ENCODE measurements around the gene SPOCK1. TPM values are rescaled to one million over a fixed set of nuclear protein-coding genes. Genes with fewer than 3 reads are reported as not detected.

SPOCK1 gene
- total RNA-seq, 1 experiment from 2014 or later = 23.9 TPM

GRCh38 chr5:137465930-137466329 lies 33.2 kb downstream of the SPOCK1 start:
- Histone ChIP-seq H3K27me3 (ENCODE audit: insufficient read depth, low read depth) (no peaks in the 10 kb centered on the region), H3K4me1 (replicated peaks; ENCODE audit: insufficient read depth) (peaks cover 11% of the 10 kb centered on the region), H3F3A (ENCODE audit: insufficient read depth, low read depth) (peaks cover 6% of the 10 kb centered on the region), H2AFZ (no peak overlapping the region), H3K27ac (no peak overlapping the region), H3K9me3 (ENCODE audit: insufficient read depth, low read depth) (no peaks in the 10 kb centered on the region), H3K4me2 (no peak overlapping the region), H3K9me2 (ENCODE audit: insufficient read depth) (no peaks in the 10 kb centered on the region), H3K79me2 (ENCODE audit: low read depth) (no peaks in the 10 kb centered on the region), H4K20me1 (ENCODE audit: insufficient read depth) (no peaks in the 10 kb centered on the region), H3K4me3 (no peak overlapping the region), H3K36me3 (ENCODE audit: low read depth) (no peaks in the 10 kb centered on the region)
- BruUV-seq (replicated peaks) = no TSS peak
- DNase-seq = no peak
- no peak for TF ChIP-seq EZH2 (IDR thresholded peaks at IDR 0.05; ENCODE audit: low read depth)
- TF ChIP-seq CTCF (conservative IDR thresholded peaks at IDR 0.05) = no peak
- intact Hi-C loops (cut with micrococcal nuclease; ENCODE audit: unreplicated experiment) = no loop called here
- ChIA-PET CTCF (no interaction called here), POLR2A (ENCODE audit: unreplicated experiment) (interaction anchor here (0.7 kb wide), 1 partner anchor 38 kb away, joined by 5 read pairs; no protein-coding TSS in a partner anchor)

GRCh38 chr5:137462816-137463520 lies 36.2 kb downstream of the SPOCK1 start:
- H4K20me1 ChIP-seq (ENCODE audit: insufficient read depth) = no peaks in the 10 kb centered on the region
- no peaks in the 10 kb centered on the region for H3K79me2 ChIP-seq (ENCODE audit: low read depth)
- no peak overlapping the region for H2AFZ ChIP-seq
- no peak overlapping the region for H3K4me3 ChIP-seq
- BruUV-seq (replicated peaks) = no TSS peak
- H3K36me3 ChIP-seq (ENCODE audit: low read depth) = no peaks in the 10 kb centered on the region
- H3K4me2 ChIP-seq = no peak overlapping the region
- TF ChIP-seq EZH2 (IDR thresholded peaks at IDR 0.05; ENCODE audit: low read depth) (no peak), CTCF (conservative IDR thresholded peaks at IDR 0.05) (no peak)
- no peaks in the 10 kb centered on the region; the same call in 1 of the 2 replicates for H3K9me2 ChIP-seq (ENCODE audit: insufficient read depth)
- CTCF ChIA-PET = no interaction called here
- no peaks in the 10 kb centered on the region for H3F3A ChIP-seq (ENCODE audit: insufficient read depth, low read depth)
- H3K9me3 ChIP-seq (ENCODE audit: insufficient read depth, low read depth) = no peaks in the 10 kb centered on the region
- no peak overlapping the region for H3K27ac ChIP-seq
- intact Hi-C loops (cut with micrococcal nuclease; ENCODE audit: unreplicated experiment) = no loop called here
- POLR2A ChIA-PET (ENCODE audit: unreplicated experiment) = no interaction called here
- no peaks in the 10 kb centered on the region for H3K4me1 ChIP-seq (replicated peaks; ENCODE audit: insufficient read depth)
- DNase-seq = no peak
- no peaks in the 10 kb centered on the region for H3K27me3 ChIP-seq (ENCODE audit: insufficient read depth, low read depth)

GRCh38 chr5:137462265-137462590 lies 36.9 kb downstream of the SPOCK1 start:
- Histone ChIP-seq H3K9me3 (ENCODE audit: insufficient read depth, low read depth) (no peaks in the 10 kb centered on the region), H3K36me3 (ENCODE audit: low read depth) (no peaks in the 10 kb centered on the region), H3K9me2 (ENCODE audit: insufficient read depth) (no peaks in the 10 kb centered on the region; the same call in 1 of the 2 replicates), H4K20me1 (ENCODE audit: insufficient read depth) (no peaks in the 10 kb centered on the region), H3K4me2 (no peak overlapping the region), H3K79me2 (ENCODE audit: low read depth) (no peaks in the 10 kb centered on the region), H3K4me1 (replicated peaks; ENCODE audit: insufficient read depth) (no peaks in the 10 kb centered on the region), H3K4me3 (no peak overlapping the region), H3K27ac (no peak overlapping the region), H2AFZ (no peak overlapping the region), H3F3A (ENCODE audit: insufficient read depth, low read depth) (no peaks in the 10 kb centered on the region), H3K27me3 (ENCODE audit: insufficient read depth, low read depth) (no peaks in the 10 kb centered on the region)
- no peak for DNase-seq
- no TSS peak for BruUV-seq (replicated peaks)
- intact Hi-C loops (cut with micrococcal nuclease; ENCODE audit: unreplicated experiment) = no loop called here
- ChIA-PET POLR2A (ENCODE audit: unreplicated experiment) (no interaction called here), CTCF (no interaction called here)
- TF ChIP-seq EZH2 (IDR thresholded peaks at IDR 0.05; ENCODE audit: low read depth) (no peak), CTCF (conservative IDR thresholded peaks at IDR 0.05) (no peak)

All from PC-9 (cell line).